ENCODE results near the gene PIK3CD. TPM values are rescaled to one million over a fixed set of nuclear protein-coding genes. Genes with fewer than 3 reads are reported as not detected.

PIK3CD gene
- total and polyA plus RNA-seq, 10 of the 15 experiments (the other 5 are each of a cell fraction or from before 2014, with no cell fraction given): 7.0 to 101 (median 51.1) TPM

GRCh38 chr1:9603307-9603706, 48.2 kb upstream of the PIK3CD start:
- no peak overlapping the region for H3K4me2 ChIP-seq (ENCODE audit: control insufficient read depth, insufficient read depth)
- FAIRE-seq (no peak), ATAC-seq (no peak), DNase-seq (ENCODE audit: low read depth, low spot score) (no peak)
- POLR2A ChIA-PET: no interaction called here
- peaks cover 7 to 28% of the 10 kb centered on the region in 2 experiments; a peak in 3 of 4 replicates for H3K36me3 ChIP-seq (ENCODE audit: control insufficient read depth in 2 of 2, insufficient read depth in 2 of 2, low read length in 1 of 2)
- no peaks in the 10 kb centered on the region for H3K4me1 ChIP-seq (ENCODE audit: control insufficient read depth, insufficient read depth, low read length)
- no peak overlapping the region for H3K27ac ChIP-seq (ENCODE audit: control insufficient read depth, insufficient read depth)
- H3K9me3 ChIP-seq (replicated peaks; ENCODE audit: control insufficient read depth, insufficient read depth, low read length): no peaks in the 10 kb centered on the region
- H3K27me3 ChIP-seq (replicated peaks in 1 of 2; ENCODE audit: control insufficient read depth in 2 of 2, insufficient read depth in 2 of 2, low read length in 1 of 2): no peaks in the 10 kb centered on the region
- in situ Hi-C loops (cut with MboI): no loop called here
- no peak overlapping the region for H2AFZ ChIP-seq (ENCODE audit: control insufficient read depth, low read depth, low read length)
- RAD21 ChIA-PET (ENCODE audit: unreplicated experiment): no interaction called here
- SMC1A ChIA-PET (ENCODE audit: uncharacterized antibody, unreplicated experiment): no interaction called here
- intact Hi-C loops (cut with micrococcal nuclease; ENCODE audit: unreplicated experiment): no loop called here
- no TSS peak for BruUV-seq (replicated peaks)
- 94% methylated on average over 14 of the region's 14 CpGs for WGBS (ENCODE audit: insufficient coverage, insufficient replicate concordance, low lambda C conversion rate, missing lambda C conversion rate)
- CTCF ChIA-PET: no interaction called here
- H3K9ac ChIP-seq (ENCODE audit: control insufficient read depth, insufficient read depth, low read length): no peak overlapping the region
- no peaks in the 10 kb centered on the region for H3K79me2 ChIP-seq (ENCODE audit: control insufficient read depth, insufficient read depth, low read length)
- TF ChIP-seq KLF5 (IDR thresholded peaks at IDR 0.05; ENCODE audit: partially characterized antibody) (no peak), SUZ12 (IDR thresholded peaks at IDR 0.05; ENCODE audit: unreplicated experiment) (no peak), SMAD1 (IDR thresholded peaks at IDR 0.05; ENCODE audit: low read depth, partially characterized antibody) (no peak), TCF7 (IDR thresholded peaks at IDR 0.05; ENCODE audit: borderline replicate concordance) (no peak), MAX (IDR thresholded peaks at IDR 0.05; ENCODE audit: low read depth, low read length) (no peak), RCOR1 (conservative IDR thresholded peaks at IDR 0.05; ENCODE audit: low read depth, low read length) (no peak), BACH1 (IDR thresholded peaks at IDR 0.05; ENCODE audit: borderline replicate concordance) (no peak), RAD51 (IDR thresholded peaks at IDR 0.05) (no peak), YBX1 (IDR thresholded peaks at IDR 0.05) (no peak), HDAC6 (IDR thresholded peaks at IDR 0.05; ENCODE audit: unreplicated experiment) (no peak), HDAC2 (IDR thresholded peaks at IDR 0.05) (no peak), SP1 (IDR thresholded peaks at IDR 0.05; ENCODE audit: low read depth, low read length) (no peak), NRF1 (conservative IDR thresholded peaks at IDR 0.05; ENCODE audit: low read depth, low read length) (no peak), BCL3 (IDR thresholded peaks at IDR 0.05; ENCODE audit: borderline replicate concordance, insufficient read depth, low read depth, low read length, poor library complexity, severe bottlenecking) (no peak), PKNOX1 (IDR thresholded peaks at IDR 0.05) (no peak)
- H3K4me3 ChIP-seq: no peak overlapping the region
- no peaks in the 10 kb centered on the region for H4K20me1 ChIP-seq (ENCODE audit: control insufficient read depth, insufficient read depth)
